Hepatocyte (in vitro differentiated cells): Measurements from ENCODE around the gene FRY. TPM values are rescaled to one million over a fixed set of nuclear protein-coding genes. Genes with fewer than 3 reads are reported as not detected.

Experiments used
- DNase-seq: peaks from one replicate; pipeline ENCODE4 v3.0.0-alpha.2; 2016; ENCODE audit warnings: low spot score
- H2AFZ ChIP-seq: fragments of 200-600 bp; sonication (generic); 2 replicates; pipeline ENCODE4 v1.6.0; 2016; ENCODE audit warnings: antibody characterized with exemption, mild to moderate bottlenecking
- H3K27ac ChIP-seq: fragments of 200-600 bp; sonication (generic); 2 replicates; pipeline ENCODE4 v1.5.1; 2016; ENCODE audit warnings: mild to moderate bottlenecking
- H3K27me3 ChIP-seq: fragments of 200-600 bp; sonication (generic); 2 replicates; pipeline ENCODE4 v1.6.1; 2016
- H3K36me3 ChIP-seq: fragments of 200-600 bp; sonication (generic); replicated peaks from 2 replicates; pipeline ENCODE4 v1.5.1; 2016; ENCODE audit warnings: low read depth; ENCODE audit not compliant: insufficient read depth
- H3K4me1 ChIP-seq: fragments of 200-600 bp; sonication (generic); 2 replicates; pipeline ENCODE4 v1.5.1; 2016; ENCODE audit warnings: mild to moderate bottlenecking, moderate library complexity; ENCODE audit not compliant: insufficient read depth
- H3K4me2 ChIP-seq: fragments of 200-600 bp; sonication (generic); 2 replicates; pipeline ENCODE4 v1.6.0; 2016
- H3K4me3 ChIP-seq: fragments of 200-600 bp; sonication (generic); 2 replicates; pipeline ENCODE4 v1.5.1; 2016; ENCODE audit warnings: mild to moderate bottlenecking
- H3K79me2 ChIP-seq: fragments of 200-600 bp; sonication (generic); 2 replicates; pipeline ENCODE4 v1.6.0; 2017; ENCODE audit warnings: mild to moderate bottlenecking
- H3K9me2 ChIP-seq: fragments of 200-600 bp; sonication (generic); replicated peaks from 2 replicates; pipeline ENCODE4 v1.6.0; 2017; ENCODE audit warnings: mild to moderate bottlenecking; ENCODE audit not compliant: insufficient read depth
- H3K9me3 ChIP-seq: fragments of 200-600 bp; sonication (generic); 2 replicates; pipeline ENCODE4 v1.5.1; 2016; ENCODE audit warnings: low read depth, mild to moderate bottlenecking
- H4K20me1 ChIP-seq: fragments of 200-600 bp; sonication (generic); 2 replicates; pipeline ENCODE4 v1.6.0; 2016; ENCODE audit warnings: mild to moderate bottlenecking; ENCODE audit not compliant: insufficient read depth, poor library complexity, severe bottlenecking
- CTCF ChIP-seq: fragments of 200-600 bp; sonication (generic); IDR thresholded peaks from 2 replicates; pipeline ENCODE4 v1.5.1; 2016; ENCODE audit warnings: antibody characterized with exemption, mild to moderate bottlenecking; ENCODE audit not compliant: poor library complexity
- EZH2 ChIP-seq: fragments of 200-600 bp; sonication (generic); IDR thresholded peaks from 2 replicates; pipeline ENCODE4 v1.6.1; 2016; ENCODE audit warnings: antibody characterized with exemption, mild to moderate bottlenecking, borderline replicate concordance
- EZH2phosphoT487 ChIP-seq: fragments of 200-600 bp; sonication (generic); IDR thresholded peaks from one replicate; pipeline ENCODE4 v1.6.1; 2018; ENCODE audit warnings: antibody characterized with exemption, mild to moderate bottlenecking, low read depth, moderate library complexity; ENCODE audit not compliant: unreplicated experiment, severe bottlenecking
- WGBS: methylation state at CpG from one replicate; pipeline ENCODE4 v1.1.6; 2016; ENCODE audit warnings: low lambda C conversion rate; ENCODE audit errors: missing lambda C conversion rate; 5-methylcytosine and 5-hydroxymethylcytosine counted together
- polyA plus RNA-seq: library from polyadenylated mRNA; unstranded; fragments of >200 nt; fragmentation: Nextera tagmentation; extraction: Ambion mirVana; gene quantifications from 2 replicates; pipeline ENCODE4 v1.2.1, GENCODE V29; 2016
- total RNA-seq: library from RNA; depleted of rRNA; stranded (reverse); fragments of >200 nt; gene quantifications from 2 replicates; pipeline ENCODE4 v1.2.3, GENCODE V29; 2014

FRY gene
- total and polyA plus RNA-seq, 2 experiments from 2014 or later, result 2.4 to 3.7 TPM

- Histone ChIP-seq H2AFZ (no peak overlapping the region), H3K4me2 (no peak overlapping the region), H3K4me1 (no peaks in the 10 kb centered on the region), H3K27me3 (no peaks in the 10 kb centered on the region), H4K20me1 (no peaks in the 10 kb centered on the region), H3K4me3 (no peak overlapping the region), H3K36me3 (no peaks in the 10 kb centered on the region), H3K79me2 (no peaks in the 10 kb centered on the region), H3K9me3 (no peaks in the 10 kb centered on the region), H3K9me2 (no peaks in the 10 kb centered on the region), H3K27ac (no peak overlapping the region)
- WGBS, result 86% methylated on average over 2 of the region's 2 CpGs
- no peak for TF ChIP-seq CTCF
- no peak for TF ChIP-seq EZH2phosphoT487
- no peak for TF ChIP-seq EZH2
- DNase-seq, result no peak
These were observed 76.4 kb downstream of the FRY start for GRCh38 chr13:32107973-32108372.

GRCh38 chr13:32113532-32113931 lies 82.0 kb downstream of the FRY start:
- WGBS, result 96% methylated on average over 1 of the region's 1 CpG
- Histone ChIP-seq H3K9me3 (no peaks in the 10 kb centered on the region), H3K79me2 (no peaks in the 10 kb centered on the region), H3K4me2 (no peak overlapping the region), H3K9me2 (no peaks in the 10 kb centered on the region), H3K36me3 (no peaks in the 10 kb centered on the region), H3K4me1 (no peaks in the 10 kb centered on the region), H3K27me3 (no peaks in the 10 kb centered on the region), H3K4me3 (no peak overlapping the region), H4K20me1 (no peaks in the 10 kb centered on the region), H2AFZ (no peak overlapping the region), H3K27ac (no peak overlapping the region)
- TF ChIP-seq EZH2 (no peak), CTCF (no peak), EZH2phosphoT487 (no peak)
- DNase-seq, result no peak

- H2AFZ ChIP-seq, result no peak overlapping the region
- no peak for DNase-seq
- H4K20me1 ChIP-seq, result no peaks in the 10 kb centered on the region
- no peak overlapping the region for H3K4me3 ChIP-seq
- H3K79me2 ChIP-seq, result no peaks in the 10 kb centered on the region
- no peaks in the 10 kb centered on the region for H3K9me2 ChIP-seq
- H3K4me2 ChIP-seq, result no peak overlapping the region
- H3K36me3 ChIP-seq, result no peaks in the 10 kb centered on the region
- no peak for TF ChIP-seq EZH2phosphoT487
- TF ChIP-seq EZH2, result no peak
- TF ChIP-seq CTCF, result no peak
- H3K9me3 ChIP-seq, result no peaks in the 10 kb centered on the region
- 95% methylated on average over 5 of the region's 5 CpGs for WGBS
- no peak overlapping the region for H3K27ac ChIP-seq
- no peaks in the 10 kb centered on the region for H3K4me1 ChIP-seq
- H3K27me3 ChIP-seq, result no peaks in the 10 kb centered on the region
These were observed 82.8 kb downstream of the FRY start for GRCh38 chr13:32114284-32114950.

GRCh38 chr13:32115066-32115465 lies 83.5 kb downstream of the FRY start:
- H3K36me3 ChIP-seq, result no peaks in the 10 kb centered on the region
- no peak overlapping the region for H3K4me2 ChIP-seq
- no peaks in the 10 kb centered on the region for H4K20me1 ChIP-seq
- no peak overlapping the region for H2AFZ ChIP-seq
- H3K27me3 ChIP-seq, result no peaks in the 10 kb centered on the region
- no peaks in the 10 kb centered on the region for H3K9me3 ChIP-seq
- 85% methylated on average over 2 of the region's 2 CpGs for WGBS
- H3K4me1 ChIP-seq, result no peaks in the 10 kb centered on the region
- H3K4me3 ChIP-seq, result no peak overlapping the region
- no peak for TF ChIP-seq CTCF
- H3K27ac ChIP-seq, result no peak overlapping the region
- H3K9me2 ChIP-seq, result no peaks in the 10 kb centered on the region
- no peaks in the 10 kb centered on the region for H3K79me2 ChIP-seq
- DNase-seq, result no peak
